Liver (tissue), 3 donors: ENCODE measurements around the gene POLL.

Experiments
- EGR1 ChIP-seq, 2 donors: IDR thresholded peaks; 2 replicates each; pipeline ENCODE4 v1.6.1; 2016 to 2018; ENCODE audit warnings: antibody characterized with exemption in 2 of 2, low read depth in 2 of 2
- JUND ChIP-seq, 2 donors: IDR thresholded peaks; 2 replicates each; pipeline ENCODE4 v1.6.1; 2016; ENCODE audit warnings: antibody characterized with exemption in 2 of 2
- TF ChIP-seq, protein P1 (sequence below): fragments of 150-350 bp; IDR thresholded peaks from 2 replicates; pipeline ENCODE4 v1.5.1; 2017; ENCODE audit warnings: improper control_type of control experiment, low read depth, low read length; ENCODE audit not compliant: missing input control
- TF ChIP-seq, protein P2 (sequence below): IDR thresholded peaks from 2 replicates; pipeline ENCODE4 v1.6.1; 2016; ENCODE audit warnings: antibody characterized with exemption
- TF ChIP-seq, protein P3 (sequence below): IDR thresholded peaks from 2 replicates; pipeline ENCODE4 v1.6.1; 2016; ENCODE audit warnings: antibody characterized with exemption
- donor health status: healthy.
- donor health status: healthy.

DNA sequence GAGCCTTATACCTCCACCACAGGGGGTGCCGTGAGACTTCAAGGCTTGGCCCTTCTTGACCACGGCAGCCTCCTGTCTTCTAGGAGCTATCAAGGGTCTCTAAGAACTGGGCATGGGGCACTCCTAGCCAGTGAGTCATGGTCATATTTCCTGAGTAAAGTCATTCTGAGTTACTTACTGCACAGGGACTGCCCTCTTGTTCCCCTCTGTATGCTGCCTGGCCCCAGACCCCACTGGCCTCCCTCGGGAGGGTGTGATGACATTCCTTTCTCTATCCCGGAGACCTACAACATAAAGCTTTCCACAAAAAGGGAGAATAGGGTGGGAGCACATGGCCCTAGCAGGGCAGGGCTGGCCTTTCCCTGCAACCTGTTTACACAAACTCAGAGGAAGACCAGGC is 21.4 kb upstream of the POLL start:
- TF ChIP-seq, protein P1, sequence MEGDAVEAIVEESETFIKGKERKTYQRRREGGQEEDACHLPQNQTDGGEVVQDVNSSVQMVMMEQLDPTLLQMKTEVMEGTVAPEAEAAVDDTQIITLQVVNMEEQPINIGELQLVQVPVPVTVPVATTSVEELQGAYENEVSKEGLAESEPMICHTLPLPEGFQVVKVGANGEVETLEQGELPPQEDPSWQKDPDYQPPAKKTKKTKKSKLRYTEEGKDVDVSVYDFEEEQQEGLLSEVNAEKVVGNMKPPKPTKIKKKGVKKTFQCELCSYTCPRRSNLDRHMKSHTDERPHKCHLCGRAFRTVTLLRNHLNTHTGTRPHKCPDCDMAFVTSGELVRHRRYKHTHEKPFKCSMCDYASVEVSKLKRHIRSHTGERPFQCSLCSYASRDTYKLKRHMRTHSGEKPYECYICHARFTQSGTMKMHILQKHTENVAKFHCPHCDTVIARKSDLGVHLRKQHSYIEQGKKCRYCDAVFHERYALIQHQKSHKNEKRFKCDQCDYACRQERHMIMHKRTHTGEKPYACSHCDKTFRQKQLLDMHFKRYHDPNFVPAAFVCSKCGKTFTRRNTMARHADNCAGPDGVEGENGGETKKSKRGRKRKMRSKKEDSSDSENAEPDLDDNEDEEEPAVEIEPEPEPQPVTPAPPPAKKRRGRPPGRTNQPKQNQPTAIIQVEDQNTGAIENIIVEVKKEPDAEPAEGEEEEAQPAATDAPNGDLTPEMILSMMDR: no peak
- TF ChIP-seq, protein P2, sequence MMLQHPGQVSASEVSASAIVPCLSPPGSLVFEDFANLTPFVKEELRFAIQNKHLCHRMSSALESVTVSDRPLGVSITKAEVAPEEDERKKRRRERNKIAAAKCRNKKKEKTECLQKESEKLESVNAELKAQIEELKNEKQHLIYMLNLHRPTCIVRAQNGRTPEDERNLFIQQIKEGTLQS: no peak
- TF ChIP-seq, protein P3, sequence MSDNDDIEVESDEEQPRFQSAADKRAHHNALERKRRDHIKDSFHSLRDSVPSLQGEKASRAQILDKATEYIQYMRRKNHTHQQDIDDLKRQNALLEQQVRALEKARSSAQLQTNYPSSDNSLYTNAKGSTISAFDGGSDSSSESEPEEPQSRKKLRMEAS: no peak
- no peak for TF ChIP-seq EGR1 (IDR thresholded peaks at IDR 0.05; ENCODE audit: low read depth in 2 of 2)
- no peak for TF ChIP-seq JUND (IDR thresholded peaks at IDR 0.05)
